GM19452 (cell line): ENCODE measurements around the gene DST.

Experiments
- ATAC-seq: cut with Tn5 transposase; IDR thresholded peaks from one replicate; pipeline ENCODE4 v1.9.1; 2021; ENCODE audit not compliant: unreplicated experiment

The DST gene

GRCh38 chr6:56486681-56487080 is 156.0 kb downstream of the DST start:
- no peak for ATAC-seq

GRCh38 chr6:56484669-56485068 is 158.0 kb downstream of the DST start:
- no peak for ATAC-seq

GRCh38 chr6:56483929-56484328 is 158.8 kb downstream of the DST start:
- no peak for ATAC-seq

GRCh38 chr6:56482525-56482924 is 160.2 kb downstream of the DST start:
- ATAC-seq = no peak

GRCh38 chr6:56481957-56482356 is 160.7 kb downstream of the DST start:
- ATAC-seq = no peak

- ATAC-seq = no peak
Observed at GRCh38 chr6:56480654-56481337, 161.9 kb downstream of the DST start.

- no peak for ATAC-seq
Observed at GRCh38 chr6:56480246-56480645, 162.4 kb downstream of the DST start.

GRCh38 chr6:56479381-56479780 is 163.3 kb downstream of the DST start:
- ATAC-seq = no peak

GRCh38 chr6:56478202-56478601 is 164.5 kb downstream of the DST start:
- ATAC-seq = no peak

GRCh38 chr6:56477241-56477640 is 165.4 kb downstream of the DST start:
- no peak for ATAC-seq

GRCh38 chr6:56475736-56476457 is 166.8 kb downstream of the DST start:
- ATAC-seq = no peak

GRCh38 chr6:56474532-56474931 is 168.2 kb downstream of the DST start:
- no peak for ATAC-seq

GRCh38 chr6:56463443-56463842 is 179.2 kb downstream of the DST start:
- no peak for ATAC-seq

- no peak for ATAC-seq
Observed at GRCh38 chr6:56459030-56459805, 183.5 kb downstream of the DST start.

GRCh38 chr6:56458324-56458884 is 184.3 kb downstream of the DST start:
- ATAC-seq = no peak

GRCh38 chr6:56456785-56457184 is 185.9 kb downstream of the DST start:
- no peak for ATAC-seq

GRCh38 chr6:56450882-56451739 is 191.6 kb downstream of the DST start:
- no peak for ATAC-seq

- ATAC-seq = no peak
Observed at GRCh38 chr6:56450376-56450775, 192.3 kb downstream of the DST start.

- no peak for ATAC-seq
Observed at GRCh38 chr6:56448046-56448445, 194.6 kb downstream of the DST start.

- ATAC-seq = no peak
Observed at GRCh38 chr6:56445818-56446217, 196.9 kb downstream of the DST start.

- ATAC-seq = no peak
Observed at GRCh38 chr6:56444855-56445254, 197.8 kb downstream of the DST start.
